ENCODE results near the gene IMPDH2. TPM values are rescaled to one million over a fixed set of nuclear protein-coding genes. Genes with fewer than 3 reads are reported as not detected.

Gene IMPDH2
- total and polyA plus RNA-seq, 2 experiments from 2014 or later = 198 to 314 TPM

DNA sequence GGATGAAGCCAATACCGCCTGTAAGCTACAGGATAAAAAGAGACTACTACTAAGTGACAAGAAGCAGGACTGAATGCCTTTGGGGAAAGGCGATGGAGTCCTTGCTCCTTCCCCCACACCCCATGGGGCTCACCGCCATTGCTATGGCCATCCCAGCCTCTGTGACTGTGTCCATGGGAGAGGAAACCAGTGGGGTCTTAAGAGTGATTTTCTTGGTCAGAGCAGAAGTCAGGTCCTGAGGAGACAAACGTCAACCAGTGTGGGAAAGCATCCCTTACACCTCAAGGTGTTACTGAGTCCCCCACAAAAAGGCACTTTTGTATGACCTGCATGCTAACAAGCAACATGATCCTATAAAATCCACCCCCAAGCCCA, 913 bp downstream of the IMPDH2 start (continued):
- TF ChIP-seq, protein P1, sequence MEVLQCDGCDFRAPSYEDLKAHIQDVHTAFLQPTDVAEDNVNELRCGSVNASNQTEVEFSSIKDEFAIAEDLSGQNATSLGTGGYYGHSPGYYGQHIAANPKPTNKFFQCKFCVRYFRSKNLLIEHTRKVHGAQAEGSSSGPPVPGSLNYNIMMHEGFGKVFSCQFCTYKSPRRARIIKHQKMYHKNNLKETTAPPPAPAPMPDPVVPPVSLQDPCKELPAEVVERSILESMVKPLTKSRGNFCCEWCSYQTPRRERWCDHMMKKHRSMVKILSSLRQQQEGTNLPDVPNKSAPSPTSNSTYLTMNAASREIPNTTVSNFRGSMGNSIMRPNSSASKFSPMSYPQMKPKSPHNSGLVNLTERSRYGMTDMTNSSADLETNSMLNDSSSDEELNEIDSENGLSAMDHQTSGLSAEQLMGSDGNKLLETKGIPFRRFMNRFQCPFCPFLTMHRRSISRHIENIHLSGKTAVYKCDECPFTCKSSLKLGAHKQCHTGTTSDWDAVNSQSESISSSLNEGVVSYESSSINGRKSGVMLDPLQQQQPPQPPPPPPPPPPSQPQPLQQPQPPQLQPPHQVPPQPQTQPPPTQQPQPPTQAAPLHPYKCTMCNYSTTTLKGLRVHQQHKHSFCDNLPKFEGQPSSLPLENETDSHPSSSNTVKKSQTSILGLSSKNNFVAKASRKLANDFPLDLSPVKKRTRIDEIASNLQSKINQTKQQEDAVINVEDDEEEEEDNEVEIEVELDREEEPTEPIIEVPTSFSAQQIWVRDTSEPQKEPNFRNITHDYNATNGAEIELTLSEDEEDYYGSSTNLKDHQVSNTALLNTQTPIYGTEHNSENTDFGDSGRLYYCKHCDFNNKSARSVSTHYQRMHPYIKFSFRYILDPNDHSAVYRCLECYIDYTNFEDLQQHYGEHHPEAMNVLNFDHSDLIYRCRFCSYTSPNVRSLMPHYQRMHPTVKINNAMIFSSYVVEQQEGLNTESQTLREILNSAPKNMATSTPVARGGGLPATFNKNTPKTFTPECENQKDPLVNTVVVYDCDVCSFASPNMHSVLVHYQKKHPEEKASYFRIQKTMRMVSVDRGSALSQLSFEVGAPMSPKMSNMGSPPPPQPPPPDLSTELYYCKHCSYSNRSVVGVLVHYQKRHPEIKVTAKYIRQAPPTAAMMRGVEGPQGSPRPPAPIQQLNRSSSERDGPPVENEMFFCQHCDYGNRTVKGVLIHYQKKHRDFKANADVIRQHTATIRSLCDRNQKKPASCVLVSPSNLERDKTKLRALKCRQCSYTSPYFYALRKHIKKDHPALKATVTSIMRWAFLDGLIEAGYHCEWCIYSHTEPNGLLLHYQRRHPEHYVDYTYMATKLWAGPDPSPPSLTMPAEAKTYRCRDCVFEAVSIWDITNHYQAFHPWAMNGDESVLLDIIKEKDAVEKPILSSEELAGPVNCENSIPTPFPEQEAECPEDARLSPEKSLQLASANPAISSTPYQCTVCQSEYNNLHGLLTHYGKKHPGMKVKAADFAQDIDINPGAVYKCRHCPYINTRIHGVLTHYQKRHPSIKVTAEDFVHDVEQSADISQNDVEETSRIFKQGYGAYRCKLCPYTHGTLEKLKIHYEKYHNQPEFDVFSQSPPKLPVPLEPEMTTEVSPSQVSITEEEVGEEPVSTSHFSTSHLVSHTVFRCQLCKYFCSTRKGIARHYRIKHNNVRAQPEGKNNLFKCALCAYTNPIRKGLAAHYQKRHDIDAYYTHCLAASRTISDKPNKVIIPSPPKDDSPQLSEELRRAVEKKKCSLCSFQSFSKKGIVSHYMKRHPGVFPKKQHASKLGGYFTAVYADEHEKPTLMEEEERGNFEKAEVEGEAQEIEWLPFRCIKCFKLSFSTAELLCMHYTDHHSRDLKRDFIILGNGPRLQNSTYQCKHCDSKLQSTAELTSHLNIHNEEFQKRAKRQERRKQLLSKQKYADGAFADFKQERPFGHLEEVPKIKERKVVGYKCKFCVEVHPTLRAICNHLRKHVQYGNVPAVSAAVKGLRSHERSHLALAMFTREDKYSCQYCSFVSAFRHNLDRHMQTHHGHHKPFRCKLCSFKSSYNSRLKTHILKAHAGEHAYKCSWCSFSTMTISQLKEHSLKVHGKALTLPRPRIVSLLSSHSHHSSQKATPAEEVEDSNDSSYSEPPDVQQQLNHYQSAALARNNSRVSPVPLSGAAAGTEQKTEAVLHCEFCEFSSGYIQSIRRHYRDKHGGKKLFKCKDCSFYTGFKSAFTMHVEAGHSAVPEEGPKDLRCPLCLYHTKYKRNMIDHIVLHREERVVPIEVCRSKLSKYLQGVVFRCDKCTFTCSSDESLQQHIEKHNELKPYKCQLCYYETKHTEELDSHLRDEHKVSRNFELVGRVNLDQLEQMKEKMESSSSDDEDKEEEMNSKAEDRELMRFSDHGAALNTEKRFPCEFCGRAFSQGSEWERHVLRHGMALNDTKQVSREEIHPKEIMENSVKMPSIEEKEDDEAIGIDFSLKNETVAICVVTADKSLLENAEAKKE (CRISPR knock-in tag; IDR thresholded peaks at IDR 0.05) = no peak
- TF ChIP-seq EZH2phosphoT487 (IDR thresholded peaks at IDR 0.05; ENCODE audit: unreplicated experiment) (no peak), EZH2 (IDR thresholded peaks at IDR 0.05; ENCODE audit: low read depth, unreplicated experiment) (no peak), CREB1 (CRISPR knock-in tag; IDR thresholded peaks at IDR 0.05; ENCODE audit: low read depth) (no peak), STAT1 (IDR thresholded peaks at IDR 0.05; ENCODE audit: unreplicated experiment) (no peak), NANOG (IDR thresholded peaks at IDR 0.05; ENCODE audit: borderline replicate concordance) (no peak), POLR2AphosphoS5 (IDR thresholded peaks at IDR 0.05; ENCODE audit: low read depth) (no peak; the same call in 1 of the 2 replicates)
- TF ChIP-seq, protein P2, sequence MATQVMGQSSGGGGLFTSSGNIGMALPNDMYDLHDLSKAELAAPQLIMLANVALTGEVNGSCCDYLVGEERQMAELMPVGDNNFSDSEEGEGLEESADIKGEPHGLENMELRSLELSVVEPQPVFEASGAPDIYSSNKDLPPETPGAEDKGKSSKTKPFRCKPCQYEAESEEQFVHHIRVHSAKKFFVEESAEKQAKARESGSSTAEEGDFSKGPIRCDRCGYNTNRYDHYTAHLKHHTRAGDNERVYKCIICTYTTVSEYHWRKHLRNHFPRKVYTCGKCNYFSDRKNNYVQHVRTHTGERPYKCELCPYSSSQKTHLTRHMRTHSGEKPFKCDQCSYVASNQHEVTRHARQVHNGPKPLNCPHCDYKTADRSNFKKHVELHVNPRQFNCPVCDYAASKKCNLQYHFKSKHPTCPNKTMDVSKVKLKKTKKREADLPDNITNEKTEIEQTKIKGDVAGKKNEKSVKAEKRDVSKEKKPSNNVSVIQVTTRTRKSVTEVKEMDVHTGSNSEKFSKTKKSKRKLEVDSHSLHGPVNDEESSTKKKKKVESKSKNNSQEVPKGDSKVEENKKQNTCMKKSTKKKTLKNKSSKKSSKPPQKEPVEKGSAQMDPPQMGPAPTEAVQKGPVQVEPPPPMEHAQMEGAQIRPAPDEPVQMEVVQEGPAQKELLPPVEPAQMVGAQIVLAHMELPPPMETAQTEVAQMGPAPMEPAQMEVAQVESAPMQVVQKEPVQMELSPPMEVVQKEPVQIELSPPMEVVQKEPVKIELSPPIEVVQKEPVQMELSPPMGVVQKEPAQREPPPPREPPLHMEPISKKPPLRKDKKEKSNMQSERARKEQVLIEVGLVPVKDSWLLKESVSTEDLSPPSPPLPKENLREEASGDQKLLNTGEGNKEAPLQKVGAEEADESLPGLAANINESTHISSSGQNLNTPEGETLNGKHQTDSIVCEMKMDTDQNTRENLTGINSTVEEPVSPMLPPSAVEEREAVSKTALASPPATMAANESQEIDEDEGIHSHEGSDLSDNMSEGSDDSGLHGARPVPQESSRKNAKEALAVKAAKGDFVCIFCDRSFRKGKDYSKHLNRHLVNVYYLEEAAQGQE (IDR thresholded peaks at IDR 0.05; ENCODE audit: unreplicated experiment) = no peak
